HepG2 (cell line): ENCODE results near the gene TPM3. TPM values are rescaled to one million over a fixed set of nuclear protein-coding genes. Genes with fewer than 3 reads are reported as not detected.

Source experiments
- ATAC-seq: fragments of 200-7000 bp; cut with Tn5 transposase; 3 replicates; pipeline ENCODE4 v1.9.1; 2020; ENCODE audit warnings: mild to moderate bottlenecking, moderate library complexity
- BruUV-seq: library from RNA; stranded (reverse); fragments of 400-500 nt; replicated peaks from 2 replicates; lab custom pipeline; 2021; lab: Mats Ljungman, UMichigan
- CTCF ChIA-PET: fragments of 300-600 bp; formaldehyde crosslinking; extraction: SDS; loops from one replicate; lab custom pipeline; 2021; ENCODE audit warnings: low total read pairs, inconsistent platforms, low intra/inter-chr PET ratio; lab: Yijun Ruan, JAX
- POLR2A ChIA-PET: fragments of 350-600 bp; sonication (Branson Sonifier 250); formaldehyde crosslinking; loops from one replicate; lab custom pipeline; 2020; ENCODE audit warnings: antibody characterized with exemption, inconsistent platforms; lab: Yijun Ruan, JAX
- DNase-seq: peaks from one replicate; pipeline ENCODE4 v3.0.0-alpha.2; 2015; ENCODE audit warnings: low spot score
- FAIRE-seq: peaks from 3 replicates; lab custom pipeline; 2011; peaks lifted over from hg19 to GRCh38; lab: Jason Lieb, UNC
- H2AFZ ChIP-seq: one replicate; pipeline ENCODE4 v1.6.1; 2011; ENCODE audit warnings: low read length, inconsistent platforms
- H3K27ac ChIP-seq: fragments of 300-600 bp; 3 replicates; pipeline ENCODE4 v1.8.0; 2011; ENCODE audit warnings: mixed run types, mild to moderate bottlenecking, mixed read lengths, low read length, inconsistent platforms; ENCODE audit not compliant: insufficient read depth; ENCODE audit errors: extremely low read length
- H3K27me3 ChIP-seq, 2 experiments: fragments of 200-600 bp in 1 of 2; 2 replicates in 1 of 2; 3 replicates in 1 of 2; pipeline versions ENCODE4 v1.6.0 to v1.8.0; 2011; ENCODE audit warnings: low read length in 2 of 2, mild to moderate bottlenecking in 2 of 2, moderate library complexity in 2 of 2, inconsistent platforms in 1 of 2; ENCODE audit not compliant: insufficient read depth in 2 of 2, control insufficient read depth in 1 of 2
- H3K36me3 ChIP-seq, 2 experiments: fragments of 200-600 bp in 1 of 2; replicated peaks in 1 of 2; 2 replicates in 1 of 2; 3 replicates in 1 of 2; pipeline versions ENCODE4 v1.5.1 to v1.8.0; 2011; ENCODE audit warnings: low read length in 2 of 2, inconsistent platforms in 1 of 2; ENCODE audit not compliant: insufficient read depth in 2 of 2, control insufficient read depth in 1 of 2
- H3K4me1 ChIP-seq: 2 replicates; pipeline ENCODE4 v1.5.1; 2012; ENCODE audit warnings: low read length, inconsistent platforms; ENCODE audit not compliant: insufficient read depth
- H3K4me2 ChIP-seq: 2 replicates; pipeline ENCODE4 v1.6.0; 2011; ENCODE audit warnings: low read depth, low read length, inconsistent platforms
- H3K4me3 ChIP-seq, 3 experiments: fragments of 200-600 bp in 1 of 3; sonication (generic), shearing (Covaris generic) in 1 of 3; replicated peaks in 1 of 3; 2 replicates each; pipeline ENCODE4 v1.5.1; 2011 to 2016; ENCODE audit warnings: low read length in 3 of 3, inconsistent platforms in 2 of 3, low read depth in 2 of 3, mild to moderate bottlenecking in 2 of 3, control low read depth in 1 of 3, mixed read lengths in 1 of 3; ENCODE audit not compliant: insufficient read depth in 1 of 3
- H3K79me2 ChIP-seq: one replicate; pipeline ENCODE4 v1.6.1; 2011; ENCODE audit warnings: low read length, inconsistent platforms; ENCODE audit not compliant: insufficient read depth
- H3K9ac ChIP-seq: 2 replicates; pipeline ENCODE4 v1.6.0; 2011; ENCODE audit warnings: mild to moderate bottlenecking, low read depth, low read length, inconsistent platforms; ENCODE audit not compliant: insufficient read depth
- H3K9me3 ChIP-seq: 2 replicates; pipeline ENCODE4 v1.5.1; 2012; ENCODE audit warnings: mild to moderate bottlenecking, low read length
- H4K20me1 ChIP-seq: 2 replicates; pipeline ENCODE4 v1.6.0; 2011; ENCODE audit warnings: inconsistent platforms, mild to moderate bottlenecking, low read length, moderate library complexity; ENCODE audit not compliant: insufficient read depth
- ATF7-NPFF ChIP-seq: sonication (generic); formaldehyde crosslinking; IDR thresholded peaks from 2 replicates; pipeline ENCODE4 v1.8.1; 2023; ENCODE audit warnings: mild to moderate bottlenecking, low read depth, missing genetic modification reagents, moderate library complexity
- DR1 ChIP-seq: sonication (generic); formaldehyde crosslinking; IDR thresholded peaks from 2 replicates; pipeline ENCODE4 v1.8.0; 2021; ENCODE audit warnings: mild to moderate bottlenecking, missing genetic modification reagents, inconsistent platforms
- FOSL2 ChIP-seq: sonication (generic); formaldehyde crosslinking; IDR thresholded peaks from 2 replicates; pipeline ENCODE4 v1.4.0; 2020; ENCODE audit warnings: missing genetic modification reagents
- HDAC1 ChIP-seq: sonication (generic); formaldehyde crosslinking; IDR thresholded peaks from 2 replicates; pipeline ENCODE4 v1.5.1; 2020; ENCODE audit warnings: mild to moderate bottlenecking, missing genetic modification reagents
- MED13 ChIP-seq: sonication (generic); formaldehyde crosslinking; IDR thresholded peaks from 2 replicates; pipeline ENCODE4 v1.5.0; 2020; ENCODE audit warnings: missing genetic modification reagents
- PRPF4 ChIP-seq: fragments of 200-400 bp; formaldehyde crosslinking; IDR thresholded peaks from 2 replicates; pipeline ENCODE4 v1.6.1; 2016; ENCODE audit warnings: low read length, low read depth; ENCODE audit not compliant: poor library complexity, severe bottlenecking
- RORA ChIP-seq: sonication (generic); formaldehyde crosslinking; IDR thresholded peaks from 2 replicates; pipeline ENCODE4 v1.5.0; 2020; ENCODE audit warnings: mild to moderate bottlenecking, missing genetic modification reagents, moderate library complexity
- SRF ChIP-seq: IDR thresholded peaks from 2 replicates; pipeline ENCODE4 v1.6.1; 2011; ENCODE audit warnings: mild to moderate bottlenecking, low read depth, low read length, moderate library complexity
- ZBTB33 ChIP-seq: sonication (generic); formaldehyde crosslinking; IDR thresholded peaks from 2 replicates; pipeline ENCODE4 v1.4.0; 2020; ENCODE audit warnings: missing genetic modification reagents
- ZMAT5 ChIP-seq: sonication (generic); formaldehyde crosslinking; IDR thresholded peaks from 2 replicates; pipeline ENCODE4 v1.5.0; 2020; ENCODE audit warnings: mild to moderate bottlenecking, low read depth, missing genetic modification reagents, borderline replicate concordance
- ZNF292 ChIP-seq: sonication (generic); formaldehyde crosslinking; IDR thresholded peaks from 2 replicates; pipeline ENCODE4 v1.8.1; 2022; ENCODE audit warnings: mild to moderate bottlenecking, low read depth, missing genetic modification reagents, borderline replicate concordance
- ZNF414 ChIP-seq: sonication (generic); formaldehyde crosslinking; IDR thresholded peaks from 2 replicates; pipeline ENCODE4 v1.5.0; 2020; ENCODE audit warnings: missing genetic modification reagents
- ZNF530 ChIP-seq: sonication (generic); formaldehyde crosslinking; IDR thresholded peaks from 2 replicates; pipeline ENCODE4 v1.5.0; 2020; ENCODE audit warnings: low read depth, mild to moderate bottlenecking, missing genetic modification reagents
- ZNF720 ChIP-seq: sonication (generic); formaldehyde crosslinking; IDR thresholded peaks from 2 replicates; pipeline ENCODE4 v1.4.0; 2020; ENCODE audit warnings: missing genetic modification reagents
- ZZZ3 ChIP-seq: sonication (generic); formaldehyde crosslinking; IDR thresholded peaks from 2 replicates; pipeline ENCODE4 v1.4.0; 2020; ENCODE audit warnings: missing genetic modification reagents, mild to moderate bottlenecking, borderline replicate concordance
- in situ Hi-C: cut with HindIII; loops from 2 replicates; pipeline ENCODE4 v1.10.0; 2017; ENCODE audit warnings: low pct_unique_long_range_greater_than_20kb; ENCODE audit not compliant: extremely low pct_ligation_motif_present
- intact Hi-C: fragments of 100-400 bp; cut with micrococcal nuclease; formaldehyde crosslinking; loops from one replicate; pipeline ENCODE4 v1.10.0; 2022; ENCODE audit not compliant: unreplicated experiment
- polyA plus RNA-seq, 8 experiments: library from polyadenylated mRNA; depleted of rRNA in 3 of 8; stranded (reverse) in 7 of 8; unstranded in 1 of 8; fragments of >200 nt; fragmentation: Illumina TruSeq in 4 of 8; extraction: Trizol in 4 of 8; gene quantifications; 2 replicates each; pipeline versions ENCODE4 v1.2.1 to v1.2.3, GENCODE V29; 2011 to 2016; ENCODE audit warnings: low read depth in 4 of 8, missing spikeins in 1 of 8, mixed read lengths in 1 of 8; ENCODE audit not compliant: insufficient read depth in 1 of 8
- total RNA-seq, 5 experiments: library from RNA; depleted of rRNA; stranded (reverse); fragments of >200 nt; fragmentation: Illumina TruSeq; extraction: Trizol; gene quantifications; 2 replicates each; pipeline ENCODE4 v1.2.3, GENCODE V29; 2016; ENCODE audit warnings: low read depth in 1 of 5

The TPM3 gene
- total and polyA plus RNA-seq, 2 of the 13 experiments (the other 11 are each of a cell fraction or from before 2014, with no cell fraction given) = 160 to 307 TPM

- no TSS peak for BruUV-seq
- Histone ChIP-seq H3K9ac (no peak overlapping the region), H4K20me1 (no peaks in the 10 kb centered on the region; the same call in 1 of the 2 replicates), H3K36me3 (peaks cover 32 to 82% of the 10 kb centered on the region in 2 experiments), H3K4me2 (no peak overlapping the region), H3K27me3 (no peaks in the 10 kb centered on the region), H3K27ac (no peak overlapping the region), H3K4me3 (no peak overlapping the region), H2AFZ (no peak overlapping the region), H3K4me1 (no peaks in the 10 kb centered on the region), H3K79me2 (peaks cover 10% of the 10 kb centered on the region), H3K9me3 (no peaks in the 10 kb centered on the region)
- intact Hi-C loops = no loop called here
- DNase-seq = no peak
- no peak for ATAC-seq
- ChIA-PET POLR2A (no interaction called here), CTCF (no interaction called here)
- no peak for FAIRE-seq
- TF ChIP-seq MED13 (CRISPR knock-in tag) (no peak), ZBTB33 (CRISPR knock-in tag) (no peak), ZNF530 (CRISPR knock-in tag) (no peak), ZNF720 (CRISPR knock-in tag) (no peak), ZMAT5 (CRISPR knock-in tag) (no peak), ZZZ3 (no peak), ZNF414 (no peak), HDAC1 (CRISPR knock-in tag) (no peak), RORA (no peak), ATF7-NPFF (CRISPR knock-in tag) (no peak), SRF (no peak), DR1 (CRISPR knock-in tag) (no peak), PRPF4 (no peak), ZNF292 (CRISPR knock-in tag) (no peak), FOSL2 (CRISPR knock-in tag) (no peak)
- in situ Hi-C loops = no loop called here
Observed at GRCh38 chr1:154170547-154171222, 21.2 kb downstream of the TPM3 start.
